NCI-H2227 treated with DMSO at 0.1 percent for 48 hours (cell line): ENCODE results near the gene CSH2.
"Not testable (repeated sequence)": the region's sequence is repeated elsewhere in the genome, so short reads cannot be mapped to it uniquely, and the experiment has no call there.

Experiments
- DNase-seq: peaks from one replicate; lab custom pipeline; 2025; lab: John Stamatoyannopoulos, UW

CSH2 gene

DNA sequence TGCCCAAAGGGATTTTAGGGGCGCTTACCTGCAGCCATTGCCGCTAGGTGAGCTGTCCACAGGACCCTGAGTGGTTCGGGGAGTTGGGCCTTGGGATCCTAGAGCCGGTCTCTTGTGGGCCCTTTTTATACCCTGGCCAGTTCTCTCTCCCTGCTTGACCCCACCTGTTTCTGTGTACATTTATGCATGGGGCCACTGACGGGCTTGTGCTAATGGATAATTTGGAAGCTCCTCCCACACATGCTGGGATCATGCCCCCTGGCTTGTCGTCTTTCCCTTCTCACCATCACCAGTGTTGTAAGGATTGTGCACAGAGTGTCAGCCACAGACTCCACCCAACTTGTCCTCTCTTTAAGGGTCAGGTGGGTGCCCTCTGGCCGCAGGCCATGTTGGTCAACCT, at the start of gene CSH2:
Gene CSH2 (minus strand): TSS at position 101 of the 400 bp plus-strand sequence. CDS start 63 bp downstream, at position 38.
- not testable (repeated sequence) for DNase-seq

DNA sequence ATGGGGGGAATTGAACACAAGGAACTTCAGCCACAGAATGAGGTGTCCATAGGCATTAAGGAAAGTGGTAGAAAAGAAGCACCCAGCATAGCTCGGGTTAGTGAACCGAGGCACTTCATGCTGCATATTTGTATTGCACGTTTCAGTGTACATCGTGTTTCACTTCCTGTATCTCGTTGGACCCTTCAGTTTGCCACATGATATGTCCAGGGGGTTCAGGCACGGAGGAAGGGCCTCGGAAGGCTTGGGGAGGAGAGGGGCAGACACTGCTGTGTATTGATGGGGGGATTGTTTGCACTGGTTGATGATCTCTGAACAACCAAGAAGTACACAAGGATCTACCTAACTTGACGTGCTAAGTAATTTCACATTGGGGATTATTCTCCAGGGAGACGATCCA, 48.9 kb upstream of the CSH2 start:
- not testable (repeated sequence) for DNase-seq

DNA sequence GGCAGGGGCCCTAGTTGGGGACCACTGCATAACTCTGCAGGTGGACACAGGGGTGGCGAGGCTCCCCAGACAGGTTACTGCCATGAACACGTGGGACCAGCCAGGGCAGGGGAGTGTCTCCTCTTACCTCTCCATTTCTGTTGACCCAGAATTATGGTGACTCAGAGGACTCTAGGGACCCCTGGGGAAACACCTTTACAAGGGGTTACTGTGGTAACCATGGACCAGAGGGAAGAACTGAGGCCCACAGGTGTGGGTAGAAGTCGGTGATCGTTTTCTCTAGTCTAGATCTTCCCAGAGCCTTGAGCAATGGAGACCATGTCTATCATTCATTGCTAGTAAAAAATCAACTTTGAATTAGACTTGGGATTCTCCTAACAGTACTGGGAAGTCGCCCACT, 47.3 kb upstream of the CSH2 start:
- DNase-seq = not testable (repeated sequence)

DNA sequence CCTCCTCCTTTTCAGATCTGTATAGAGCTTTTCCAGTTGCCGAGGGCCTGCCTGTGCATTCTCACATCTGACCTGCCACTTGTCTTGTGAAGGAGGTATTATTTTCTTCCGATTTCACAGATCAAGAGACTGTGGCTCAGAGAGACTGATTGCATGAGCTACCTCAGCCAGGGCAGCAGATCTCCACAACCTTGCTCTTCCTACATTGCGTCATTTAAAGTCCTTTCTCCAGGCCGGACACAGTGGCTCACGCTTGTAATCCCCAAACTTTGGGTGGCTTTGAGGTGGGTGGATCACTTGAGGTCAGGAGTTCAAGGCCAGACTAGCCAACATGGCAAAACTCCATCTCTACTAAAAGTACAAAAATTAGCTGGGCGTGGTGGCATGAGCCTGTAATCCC, 46.6 kb upstream of the CSH2 start:
- not testable (repeated sequence) for DNase-seq

DNA sequence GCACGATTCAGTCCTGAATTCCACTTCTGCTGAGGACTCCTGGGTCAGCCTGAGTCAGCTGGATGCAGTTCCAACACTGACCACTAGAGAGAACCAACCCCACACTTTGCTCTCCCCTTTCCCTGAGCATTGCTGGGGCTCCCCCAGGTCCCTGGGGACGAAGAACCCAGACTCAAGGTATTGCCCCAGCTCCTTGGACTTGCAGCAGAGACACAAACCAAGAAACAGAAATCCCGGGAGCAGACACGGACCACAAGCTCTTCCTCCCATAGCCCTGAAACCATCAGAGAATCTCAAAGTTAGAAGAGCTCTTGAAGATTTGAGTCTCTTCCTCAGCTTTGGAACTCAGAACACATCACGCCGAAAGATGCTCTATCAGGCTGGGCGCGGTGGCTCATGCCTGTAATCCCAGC, 45.8 kb upstream of the CSH2 start:
- DNase-seq = peak; percentile 2

DNA sequence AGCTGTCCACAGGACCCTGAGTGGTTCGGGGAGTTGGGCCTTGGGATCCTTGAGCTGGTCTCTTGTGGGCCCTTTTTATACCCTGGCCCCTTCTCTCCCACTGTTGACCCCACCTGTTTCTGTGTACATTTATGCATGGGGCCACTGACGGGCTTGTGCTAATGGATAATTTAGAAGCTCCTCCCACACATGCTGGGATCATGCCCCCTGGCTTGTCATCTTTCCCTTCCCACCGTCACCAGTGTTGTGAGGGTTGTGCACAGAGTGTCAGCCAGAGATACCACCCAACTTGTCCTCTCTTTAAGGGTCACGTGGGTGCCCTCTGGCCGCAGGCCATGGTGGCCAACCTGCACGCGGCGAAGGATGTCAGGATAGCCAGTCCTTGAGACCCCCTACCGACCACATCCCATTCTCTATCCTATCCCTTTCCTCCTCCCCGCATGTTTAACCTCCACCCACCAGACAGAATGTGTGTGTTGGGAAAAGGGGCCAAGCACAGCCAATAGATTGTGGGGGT, 45.4 kb upstream of the CSH2 start, which contains the start of gene GH1:
Gene GH1 (minus strand): TSS at position 51 of the 517 bp plus-strand sequence. CDS start 63 bp downstream, outside the sequence.
- not testable (repeated sequence) for DNase-seq

DNA sequence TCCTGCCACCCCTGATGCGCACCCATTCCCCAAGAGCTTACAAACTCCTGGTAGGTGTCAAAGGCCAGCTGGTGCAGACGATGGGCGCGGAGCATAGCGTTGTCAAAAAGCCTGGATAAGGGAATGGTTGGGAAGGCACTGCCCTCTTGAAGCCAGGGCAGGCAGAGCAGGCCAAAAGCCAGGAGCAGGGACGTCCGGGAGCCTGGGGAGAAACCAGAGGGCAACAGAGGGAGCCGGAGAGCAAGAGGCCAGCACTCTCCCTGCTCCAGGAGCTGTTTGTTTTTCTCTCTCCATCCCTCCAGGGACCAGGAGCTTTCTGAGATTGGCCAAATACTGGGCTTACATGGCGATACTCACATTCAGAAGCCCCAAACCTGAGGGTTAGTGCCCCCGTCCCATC, 44.8 kb upstream of the CSH2 start:
- no peak for DNase-seq

DNA sequence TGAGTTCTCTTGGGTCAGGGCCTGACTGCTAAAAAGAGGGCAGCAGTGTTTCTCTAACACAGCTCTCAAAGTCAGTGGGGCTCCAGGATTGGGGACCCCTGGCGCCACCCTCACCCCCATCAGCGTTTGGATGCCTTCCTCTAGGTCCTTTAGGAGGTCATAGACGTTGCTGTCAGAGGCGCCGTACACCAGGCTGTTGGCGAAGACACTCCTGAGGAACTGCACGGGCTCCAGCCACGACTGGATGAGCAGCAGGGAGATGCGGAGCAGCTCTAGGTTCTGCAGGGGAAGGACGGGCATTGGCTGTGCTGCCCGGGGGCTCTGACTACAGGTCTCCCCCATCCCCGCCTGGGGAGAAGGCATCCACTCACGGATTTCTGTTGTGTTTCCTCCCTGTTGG, 44.2 kb upstream of the CSH2 start:
- DNase-seq = no peak

DNA sequence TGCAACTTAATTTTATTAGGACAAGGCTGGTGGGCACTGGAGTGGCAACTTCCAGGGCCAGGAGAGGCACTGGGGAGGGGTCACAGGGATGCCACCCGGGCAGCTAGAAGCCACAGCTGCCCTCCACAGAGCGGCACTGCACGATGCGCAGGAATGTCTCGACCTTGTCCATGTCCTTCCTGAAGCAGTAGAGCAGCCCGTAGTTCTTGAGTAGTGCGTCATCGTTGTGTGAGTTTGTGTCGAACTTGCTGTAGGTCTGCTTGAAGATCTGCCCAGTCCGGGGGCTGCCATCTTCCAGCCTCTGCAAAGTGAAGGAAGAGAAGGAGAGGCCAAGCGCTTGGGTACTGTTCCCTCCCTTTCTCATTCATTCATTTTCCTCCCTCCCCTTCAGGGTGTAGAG, 43.7 kb upstream of the CSH2 start:
- DNase-seq = not testable (repeated sequence)

DNA sequence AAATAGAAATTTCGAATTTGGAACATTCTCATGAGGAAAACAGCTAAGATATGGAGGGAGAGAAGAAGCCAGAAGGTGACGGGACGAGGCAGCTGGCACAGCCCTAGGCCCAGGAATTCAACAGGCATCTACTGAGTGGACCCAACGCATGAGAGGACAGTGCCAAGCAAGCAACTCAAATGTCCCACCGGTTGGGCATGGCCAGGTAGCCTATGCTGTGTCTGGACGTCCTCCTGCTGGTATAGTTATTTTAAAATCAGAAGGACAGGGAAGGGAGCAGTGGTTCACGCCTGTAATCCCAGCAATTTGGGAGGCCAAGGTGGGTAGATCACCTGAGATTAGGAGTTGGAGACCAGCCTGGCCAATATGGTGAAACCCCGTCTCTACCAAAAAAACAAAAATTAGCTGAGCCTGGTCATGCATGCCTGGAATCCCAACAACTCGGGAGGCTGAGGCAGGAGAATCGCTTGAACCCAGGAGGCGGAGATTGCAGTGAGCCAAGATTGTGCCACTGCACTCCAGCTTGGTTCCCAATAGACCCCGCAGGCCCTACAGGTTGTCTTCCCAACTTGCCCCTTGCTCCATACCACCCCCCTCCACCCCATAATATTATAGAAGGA, 43.2 kb upstream of the CSH2 start:
- DNase-seq = no peak

DNA sequence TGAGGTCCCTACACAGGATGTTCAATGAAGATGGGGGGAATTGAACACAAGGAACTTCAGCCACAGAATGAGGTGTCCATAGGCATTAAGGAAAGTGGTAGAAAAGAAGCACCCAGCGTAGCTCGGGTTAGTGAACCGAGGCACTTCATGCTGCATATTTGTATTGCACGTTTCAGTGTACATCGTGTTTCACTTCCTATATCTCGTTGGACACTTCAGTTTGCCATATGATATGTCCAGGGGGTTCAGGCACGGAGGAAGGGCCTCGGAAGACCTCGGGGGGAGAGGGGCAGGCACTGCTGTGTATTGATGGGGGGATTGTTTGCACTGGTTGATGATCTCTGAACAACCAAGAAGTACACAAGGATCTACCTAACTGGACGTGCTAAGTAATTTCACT, 42.3 kb upstream of the CSH2 start:
- DNase-seq = not testable (repeated sequence)

DNA sequence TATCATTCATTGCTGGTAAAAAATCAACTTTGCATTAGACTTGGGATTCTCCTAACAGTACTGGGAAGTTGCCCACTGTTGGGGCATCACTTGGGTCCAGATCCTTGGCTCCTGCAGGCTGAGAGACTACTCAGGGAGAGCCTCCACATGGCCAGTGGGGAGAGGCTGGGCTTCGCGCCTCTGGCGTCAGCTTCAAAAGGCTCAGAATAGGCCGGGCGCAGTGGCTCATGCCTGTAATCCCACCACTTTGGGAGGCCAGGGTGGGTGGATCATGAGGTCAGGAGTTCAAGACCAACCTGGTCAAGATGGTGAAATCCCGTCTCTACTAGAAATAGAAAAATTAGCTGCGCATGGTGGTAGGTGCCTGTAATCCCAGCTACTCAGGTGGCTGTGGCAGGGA, 41.0 kb upstream of the CSH2 start:
- no peak for DNase-seq

DNA sequence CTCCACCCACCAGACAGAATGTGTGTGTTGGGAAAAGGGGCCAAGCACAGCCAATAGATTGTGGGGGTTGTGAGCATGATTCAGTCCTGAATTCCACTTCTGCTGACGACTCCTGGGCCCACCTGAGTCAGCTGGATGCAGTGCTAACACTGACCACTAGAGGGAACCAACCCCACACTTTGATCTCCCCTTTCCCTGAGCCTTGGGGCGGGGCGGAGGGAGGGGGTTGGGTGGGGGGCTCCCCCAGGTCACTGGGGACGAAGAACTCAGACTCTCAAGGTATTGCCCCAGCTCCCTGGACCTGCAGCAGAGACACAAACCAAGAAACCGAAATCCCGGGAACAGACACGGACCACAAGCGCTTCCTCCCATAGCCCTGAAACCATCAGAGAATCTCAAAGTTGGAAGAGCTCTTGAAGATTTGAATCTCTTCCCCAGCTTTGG, 38.2 kb upstream of the CSH2 start:
- DNase-seq = peak; percentile 11

DNA sequence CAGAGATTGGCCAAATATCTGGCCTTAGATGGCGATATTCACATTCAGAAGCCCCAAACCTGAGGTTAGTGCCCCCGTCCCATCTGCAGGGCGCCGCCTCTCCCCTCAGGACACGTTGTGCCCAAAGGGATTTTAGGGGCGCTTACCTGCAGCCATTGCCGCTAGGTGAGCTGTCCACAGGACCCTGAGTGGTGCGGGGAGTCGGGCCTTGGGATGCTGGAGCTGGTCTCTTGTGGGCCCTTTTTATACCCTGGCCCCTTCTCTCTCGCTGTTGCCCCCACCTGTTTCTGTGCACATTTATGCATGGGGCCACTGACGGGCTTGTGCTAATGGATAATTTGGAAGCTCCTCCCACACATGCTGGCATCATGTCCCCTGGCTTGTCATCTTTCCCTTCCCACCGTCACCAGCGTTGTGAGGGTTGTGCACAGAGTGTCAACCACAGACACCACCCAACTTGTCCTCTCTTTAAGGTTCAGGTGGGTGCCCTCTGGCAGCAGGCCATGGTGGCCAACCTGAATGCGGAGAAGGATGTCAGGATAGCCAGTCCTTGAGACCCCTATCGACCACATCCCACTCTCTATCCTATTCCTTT, 37.7 kb upstream of the CSH2 start, which contains the start of gene CSHL1:
Gene CSHL1 (minus strand): TSS at position 218 of the 595 bp plus-strand sequence. CDS start 62 bp downstream, at position 156.
- DNase-seq = no peak

DNA sequence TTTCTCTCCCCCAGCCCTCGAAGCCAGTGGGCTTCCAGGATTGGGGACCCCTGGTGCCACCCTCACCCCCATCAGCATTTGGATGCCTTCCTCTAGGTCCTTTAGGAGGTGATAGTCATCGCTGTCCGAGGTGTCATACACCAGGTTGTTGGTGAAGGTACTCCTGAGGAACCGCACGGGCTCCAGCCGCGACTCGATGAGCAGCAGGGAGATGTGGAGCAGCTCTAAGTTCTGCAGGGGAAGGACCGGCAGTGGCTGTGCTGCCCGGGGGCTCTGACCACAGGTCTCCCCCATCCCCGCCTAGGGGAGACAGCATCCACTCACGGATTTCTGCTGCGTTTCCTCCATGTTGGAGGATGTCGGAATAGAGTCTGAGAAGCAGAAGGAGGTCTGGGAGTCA, 36.6 kb upstream of the CSH2 start:
- no peak for DNase-seq

DNA sequence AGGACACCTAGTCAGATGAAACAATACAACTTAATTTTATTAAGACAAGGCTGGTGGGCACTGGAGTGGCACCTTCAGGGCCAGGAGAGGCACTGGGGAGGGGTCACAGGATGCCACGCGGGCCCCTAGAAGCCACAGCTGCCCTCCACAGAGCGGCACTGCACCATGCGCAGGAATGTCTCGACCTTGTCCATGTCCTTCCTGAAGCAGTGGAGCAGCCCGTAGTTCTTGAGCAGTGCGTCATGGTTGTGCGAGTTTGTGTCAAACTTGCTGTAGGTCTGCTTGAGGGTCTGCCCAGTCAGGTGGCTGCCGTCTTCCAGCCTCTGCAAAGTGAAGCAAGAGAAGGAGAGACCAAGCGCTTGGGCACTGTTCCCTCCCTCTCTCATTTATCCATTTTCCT, 36.1 kb upstream of the CSH2 start:
- not testable (repeated sequence) for DNase-seq

DNA sequence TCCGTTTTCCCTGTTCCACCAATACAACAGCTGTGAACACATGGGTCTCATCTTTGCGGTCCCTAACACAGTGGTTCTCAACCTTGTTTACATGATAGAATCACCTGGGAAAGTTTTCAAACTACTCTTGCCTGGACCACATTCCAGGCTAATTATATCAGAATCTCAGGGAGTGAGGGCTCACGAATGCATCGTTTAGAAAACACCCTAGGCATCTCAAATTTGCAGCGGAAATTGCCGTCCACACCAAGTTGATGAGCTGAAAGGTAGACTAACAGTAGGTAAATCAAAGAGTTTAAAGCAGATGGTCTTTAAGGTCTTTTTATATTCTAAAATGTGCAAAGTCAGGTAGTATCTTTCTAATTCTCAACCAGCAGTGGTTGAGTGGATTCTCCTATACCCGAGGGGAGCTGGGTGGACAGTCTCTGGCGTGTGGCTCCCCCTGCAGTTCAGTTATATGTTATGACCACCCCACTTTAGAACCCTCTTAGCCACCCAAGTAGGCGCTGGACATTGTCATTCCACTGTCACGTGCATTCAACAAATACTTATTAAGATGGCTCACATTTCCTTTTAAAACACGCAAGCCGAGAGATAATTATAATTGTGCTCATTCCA, 33.8 kb upstream of the CSH2 start:
- DNase-seq = not testable (repeated sequence)

DNA sequence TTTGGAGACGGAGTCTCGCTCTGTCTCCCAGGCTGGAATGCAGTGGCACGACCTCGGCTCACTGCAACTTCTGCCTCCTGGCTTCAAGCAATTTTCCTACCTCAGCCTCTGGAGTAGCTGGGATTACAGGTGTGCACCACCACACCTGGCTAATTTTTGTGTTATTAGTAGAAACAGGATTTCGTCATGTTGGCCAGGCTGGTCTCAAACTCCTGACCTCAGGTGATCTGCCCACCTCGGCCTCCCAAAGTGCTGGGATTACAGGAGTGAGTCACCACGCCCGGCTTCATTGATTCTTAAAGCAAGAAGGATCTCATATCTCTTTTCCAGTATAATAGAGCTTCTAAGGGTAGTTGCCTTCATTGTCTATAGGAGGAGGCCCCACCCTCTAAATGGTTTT, 31.3 kb upstream of the CSH2 start:
- DNase-seq = not testable (repeated sequence)

DNA sequence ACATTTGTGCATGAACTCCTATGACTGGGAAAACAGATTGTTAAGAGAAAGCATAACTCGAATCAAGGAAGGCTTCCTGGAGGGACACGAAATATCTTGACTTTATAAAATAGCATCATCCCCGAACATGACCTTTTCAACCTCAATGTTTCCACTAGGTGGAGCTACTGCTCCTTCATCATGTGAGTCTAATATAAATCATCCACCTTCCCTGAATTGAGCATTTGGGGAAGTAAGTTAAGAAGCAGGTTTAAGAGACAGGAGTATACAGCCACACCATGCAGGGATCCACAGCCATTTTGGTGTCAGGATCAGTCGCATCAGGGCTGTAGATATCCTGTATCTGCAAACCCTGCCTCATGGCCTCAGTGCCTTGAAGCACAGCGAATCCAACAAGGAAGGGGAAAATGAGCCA, 30.3 kb upstream of the CSH2 start:
- not testable (repeated sequence) for DNase-seq

DNA sequence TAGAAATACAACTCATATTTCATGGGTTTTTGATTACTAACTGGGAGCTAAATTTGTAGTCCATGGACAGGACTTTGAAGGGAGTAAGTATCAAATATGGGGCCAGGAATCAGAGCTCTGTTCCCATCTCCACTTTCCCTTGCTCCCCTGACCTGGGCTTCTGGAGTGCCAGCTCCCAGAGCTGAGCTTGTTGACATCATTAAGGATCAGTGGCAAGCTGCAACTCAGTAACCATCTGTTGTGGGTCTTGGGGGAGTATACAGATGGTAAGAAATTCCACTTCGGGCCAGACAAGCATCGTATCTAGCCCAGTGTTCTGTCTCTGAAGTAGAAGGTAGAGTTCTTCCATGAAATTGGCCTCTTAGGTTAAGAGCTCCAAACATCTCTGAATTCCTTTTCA, 28.5 kb upstream of the CSH2 start:
- not testable (repeated sequence) for DNase-seq

DNA sequence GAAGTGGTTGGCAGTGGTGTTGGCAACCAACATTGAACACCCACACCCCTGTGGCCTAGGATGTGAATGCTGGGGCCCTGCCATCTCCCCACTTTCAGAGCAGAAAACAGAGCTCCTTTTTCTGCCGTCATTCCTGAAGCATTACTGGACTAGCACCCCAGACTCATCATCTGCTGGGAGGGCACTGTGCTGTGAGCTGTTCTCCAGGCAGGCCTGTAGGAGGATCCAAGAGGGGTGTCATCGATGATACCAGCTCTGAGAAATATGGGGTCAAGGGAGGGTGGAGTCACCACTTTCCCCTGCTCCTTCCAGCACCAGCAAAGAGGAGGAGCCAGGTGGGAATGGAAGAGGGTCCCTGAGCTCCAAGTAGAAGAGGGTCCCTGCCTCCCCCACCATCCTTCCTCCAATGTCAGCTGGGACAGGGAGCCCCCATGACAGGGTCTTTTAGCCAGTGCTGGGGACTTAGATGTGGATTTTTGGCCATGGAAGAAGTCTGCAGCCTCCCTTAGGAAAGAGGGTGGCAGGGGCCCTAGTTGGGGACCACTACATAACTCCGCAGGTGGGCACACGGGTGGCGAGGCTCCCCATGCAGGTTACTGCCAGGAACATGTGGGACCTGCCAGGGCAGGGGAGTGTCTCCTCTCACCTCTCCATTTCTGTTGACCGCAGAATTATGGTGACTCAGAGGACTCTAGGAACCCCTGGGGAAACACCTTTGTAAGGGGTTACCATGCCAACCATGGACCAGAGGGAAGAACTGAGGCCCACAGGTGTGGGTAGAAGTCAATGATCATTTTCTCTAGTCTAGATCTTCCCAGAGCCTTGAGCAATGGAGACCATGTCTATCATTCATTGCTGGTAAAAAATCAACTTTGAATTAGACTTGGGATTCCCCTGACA, 25.7 kb upstream of the CSH2 start:
- DNase-seq = not testable (repeated sequence)
